Activated T-cell treated with anti-CD3 and anti-CD28 coated beads for 4 hours (primary cell): ENCODE measurements around the gene PTPRT.
"Not testable (repeated sequence)": the region's sequence is repeated elsewhere in the genome, so short reads cannot be mapped to it uniquely, and the experiment has no call there.

Source experiments
- DNase-seq: peaks from one replicate; pipeline ENCODE4 v3.0.0-alpha.2; 2020

PTPRT gene

DNA sequence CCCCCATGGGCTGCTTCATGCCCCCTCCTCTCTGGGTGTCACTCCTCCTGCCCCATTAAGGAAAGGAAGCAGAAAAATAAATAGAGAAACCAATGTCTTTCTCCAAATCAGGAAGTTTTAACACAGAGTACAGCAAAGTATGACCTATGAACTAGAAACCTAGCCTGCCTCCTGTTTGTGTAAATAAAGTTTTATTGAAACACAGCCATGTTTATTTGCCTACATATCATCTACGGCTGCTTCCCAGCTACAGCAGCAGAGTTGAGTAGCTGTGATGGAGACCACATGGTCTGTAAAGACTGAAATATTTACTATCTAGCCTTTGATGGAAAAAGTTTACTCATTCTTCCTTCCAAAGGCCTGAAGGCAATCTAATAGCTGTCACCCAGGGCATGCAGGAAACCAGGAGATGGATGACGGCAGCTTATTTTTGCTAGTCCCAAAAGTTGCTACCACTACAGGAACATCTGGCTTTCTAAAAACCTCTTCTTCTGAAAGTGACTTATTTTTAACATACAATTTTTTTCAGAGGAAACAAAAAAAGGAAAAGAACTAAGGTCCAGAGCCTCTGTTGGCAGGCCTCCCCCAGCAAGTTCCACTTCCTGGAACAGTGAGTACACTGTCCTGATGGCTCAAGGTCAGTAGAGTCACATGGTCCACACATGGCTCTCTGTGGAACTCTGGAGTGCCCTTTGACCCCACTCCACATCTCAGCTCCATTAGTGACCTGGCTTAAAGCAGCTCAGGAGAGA, 287.8 kb downstream of the PTPRT start:
- DNase-seq = no peak

DNA sequence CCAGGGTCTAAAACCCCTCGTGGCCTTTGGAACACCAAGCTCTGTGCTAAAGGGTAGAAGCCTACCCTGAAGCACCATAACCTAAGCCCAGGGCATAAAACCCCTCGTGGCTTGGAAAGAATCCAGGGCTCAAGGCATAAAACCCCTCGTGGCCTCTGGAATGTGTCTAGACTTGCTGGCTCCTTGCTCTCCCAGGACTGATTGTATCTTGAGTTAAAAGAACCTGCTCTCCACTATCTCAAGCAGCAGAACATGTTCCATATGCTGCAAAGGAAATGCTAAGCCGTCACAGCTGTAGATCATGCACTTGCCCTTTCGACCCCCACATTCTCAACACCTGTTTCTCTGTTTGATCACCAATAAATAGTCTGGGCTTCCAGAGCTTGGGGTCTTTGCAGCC, 288.9 kb downstream of the PTPRT start:
- DNase-seq = not testable (repeated sequence)

DNA sequence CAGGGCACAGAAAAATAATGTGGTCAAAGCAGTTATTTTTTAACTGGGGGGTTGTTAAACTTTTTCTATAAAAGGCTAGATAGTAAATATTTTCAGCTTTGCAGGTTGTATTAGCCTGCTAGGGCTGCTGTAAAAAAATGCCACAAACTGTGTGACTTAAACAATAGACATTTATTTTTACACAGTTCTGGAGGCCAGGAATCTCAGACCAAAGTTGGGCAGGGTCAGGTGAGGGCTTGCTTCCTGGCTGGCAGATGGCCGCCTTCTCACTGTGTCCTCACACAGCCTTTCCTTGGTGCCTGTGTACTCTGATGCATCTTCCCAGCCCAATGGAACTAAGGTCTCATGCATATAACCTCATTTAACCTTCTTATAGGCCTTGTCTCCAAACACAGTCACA, 294.7 kb downstream of the PTPRT start:
- no peak for DNase-seq

DNA sequence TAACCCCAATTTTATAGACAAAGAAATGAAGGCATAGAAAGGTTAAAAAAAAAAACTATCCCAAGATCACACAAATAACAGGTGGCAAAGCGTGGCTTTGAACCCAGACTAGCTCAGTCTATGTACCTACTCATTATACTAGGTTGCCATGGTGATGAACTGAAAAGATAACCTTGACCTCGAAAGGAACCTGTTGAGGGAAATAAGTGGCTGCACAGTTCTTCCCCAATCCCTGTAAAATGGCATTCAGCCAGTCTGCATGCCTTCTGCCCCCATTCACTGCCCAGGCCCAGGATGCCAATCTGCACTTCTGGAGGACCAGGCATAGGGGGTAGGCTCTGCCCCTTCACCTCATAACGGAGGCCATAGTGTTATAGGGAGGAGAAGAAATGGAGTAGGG, 295.2 kb downstream of the PTPRT start:
- DNase-seq = no peak

DNA sequence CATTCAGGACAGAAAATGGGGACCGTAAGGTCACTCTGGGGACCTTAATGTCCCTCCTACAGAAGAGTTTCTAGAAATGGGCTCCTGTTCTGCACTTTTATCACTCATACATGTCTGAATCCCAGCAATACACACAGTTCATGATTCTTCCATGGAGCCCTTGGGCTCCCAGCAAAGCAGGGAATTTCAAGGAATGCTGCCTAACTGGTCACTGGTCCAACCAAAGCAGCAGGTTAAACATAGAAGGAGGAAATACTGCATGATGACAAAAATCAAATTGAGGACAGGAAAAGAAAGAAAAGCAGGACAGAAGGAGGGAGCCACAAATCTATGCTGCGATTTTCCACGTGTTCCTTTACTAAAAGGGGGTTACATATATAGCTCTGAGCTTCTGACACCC, 300.2 kb downstream of the PTPRT start:
- no peak for DNase-seq

DNA sequence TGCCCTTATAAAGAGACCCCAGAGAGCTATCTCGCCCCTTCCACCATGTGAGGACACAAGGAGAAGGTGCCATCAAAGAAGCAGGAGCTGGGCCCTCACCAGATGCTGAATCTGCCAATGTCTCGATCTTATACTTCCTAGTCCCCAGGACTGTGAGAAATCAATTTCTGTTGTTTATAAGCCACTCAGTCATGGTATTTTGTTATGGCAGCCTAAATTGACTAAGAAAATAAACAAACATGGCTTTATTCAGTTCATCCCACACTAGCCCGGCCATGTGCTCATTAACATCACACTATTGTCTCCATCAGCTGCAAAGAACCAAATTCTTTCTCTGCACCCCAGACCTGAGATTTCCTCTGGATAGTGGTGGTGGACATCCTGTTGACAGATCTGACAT, 302.4 kb downstream of the PTPRT start:
- no peak for DNase-seq

DNA sequence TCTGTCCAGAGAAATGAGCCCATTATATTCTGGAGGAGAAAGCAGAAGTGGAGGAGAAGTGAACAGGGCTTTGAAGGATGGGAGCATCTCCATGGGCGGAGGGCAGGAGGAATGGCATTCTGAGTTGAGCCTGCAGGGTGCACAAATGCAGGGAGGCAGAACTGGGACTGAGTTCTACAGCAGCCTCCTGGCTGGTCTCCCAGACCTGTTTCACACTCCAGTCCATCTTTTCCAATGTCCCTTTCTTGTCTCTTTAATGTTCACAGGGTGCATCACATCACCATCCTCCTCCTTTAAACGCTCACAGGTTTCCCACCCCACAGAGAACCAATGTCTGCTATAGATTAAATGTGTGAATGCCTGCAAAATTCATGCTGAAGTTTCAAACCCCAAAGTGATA, 302.9 kb downstream of the PTPRT start:
- DNase-seq = no peak

DNA sequence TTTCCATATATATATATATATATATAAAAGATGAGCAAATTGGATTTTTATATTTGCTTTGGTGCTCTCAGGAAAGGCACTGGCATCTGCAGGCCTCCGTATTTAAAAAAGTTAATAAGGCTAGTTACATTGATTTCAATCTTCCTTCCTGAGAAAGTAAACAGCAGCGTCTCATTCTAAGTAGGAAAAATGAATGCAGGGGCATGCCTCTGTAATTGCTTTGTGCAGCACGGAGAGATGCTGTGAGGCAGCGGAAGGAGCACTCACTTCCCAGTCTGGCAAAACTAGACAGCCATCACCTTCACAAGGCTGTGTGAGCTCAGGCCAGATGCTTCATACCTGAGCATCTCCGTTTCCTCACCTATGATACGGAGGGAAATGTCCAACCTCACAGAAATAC, 303.7 kb downstream of the PTPRT start:
- DNase-seq = no peak

DNA sequence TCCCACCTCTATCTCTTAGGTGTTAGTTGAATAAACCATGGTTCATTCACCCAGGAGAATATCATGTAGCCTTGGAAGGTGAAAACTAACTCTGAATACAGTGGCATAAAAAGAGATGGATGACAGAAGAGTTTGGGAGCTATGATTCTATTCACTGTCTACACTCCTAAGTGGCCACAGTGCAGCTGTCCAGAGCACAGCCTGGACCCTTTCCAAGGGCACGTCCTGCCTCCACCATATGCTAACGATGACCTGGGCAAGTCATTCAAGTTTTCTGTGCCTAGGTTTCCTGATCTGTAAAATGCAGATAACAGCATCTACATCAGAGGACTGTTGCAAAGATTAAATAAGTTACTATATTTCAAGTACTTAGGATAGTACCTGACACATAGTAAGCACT, 314.1 kb downstream of the PTPRT start:
- DNase-seq = no peak

DNA sequence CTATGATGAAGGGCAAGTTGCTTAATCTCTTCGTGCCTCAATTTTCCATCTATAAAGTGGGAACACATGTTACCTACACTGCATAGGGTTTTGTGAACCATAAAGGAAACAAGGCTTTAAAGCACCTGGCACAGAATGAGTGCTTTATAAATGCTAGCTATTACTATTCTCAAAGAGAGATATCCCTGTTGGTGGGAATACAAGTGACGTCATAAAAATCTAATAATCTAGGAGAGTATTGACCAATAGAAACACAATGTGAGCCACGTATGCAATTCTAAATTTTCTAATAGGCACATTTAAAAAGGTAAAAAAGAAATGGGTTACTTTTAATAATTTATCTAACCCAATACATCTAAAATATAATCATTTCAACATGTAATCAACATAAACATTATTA, 316.4 kb downstream of the PTPRT start:
- no peak for DNase-seq

DNA sequence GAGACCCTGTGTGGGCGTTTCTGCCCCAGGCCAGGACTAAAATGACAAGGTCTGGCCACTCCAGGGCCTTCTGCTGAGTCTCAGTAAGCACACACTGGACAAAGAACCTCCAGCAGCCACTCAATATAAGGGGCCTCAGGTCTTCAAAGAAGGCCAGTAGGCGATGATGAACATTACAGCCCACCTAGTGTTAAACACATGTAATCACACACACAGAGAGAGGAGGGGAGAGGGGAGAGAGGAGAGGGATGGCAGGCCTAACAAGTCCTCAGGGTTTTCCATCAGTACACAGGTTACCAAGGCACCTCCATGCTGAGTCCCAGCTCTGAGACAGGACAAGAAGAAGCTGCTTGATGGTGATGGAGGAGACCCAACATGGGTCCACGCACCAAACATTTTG, 325.6 kb downstream of the PTPRT start:
- DNase-seq = no peak

DNA sequence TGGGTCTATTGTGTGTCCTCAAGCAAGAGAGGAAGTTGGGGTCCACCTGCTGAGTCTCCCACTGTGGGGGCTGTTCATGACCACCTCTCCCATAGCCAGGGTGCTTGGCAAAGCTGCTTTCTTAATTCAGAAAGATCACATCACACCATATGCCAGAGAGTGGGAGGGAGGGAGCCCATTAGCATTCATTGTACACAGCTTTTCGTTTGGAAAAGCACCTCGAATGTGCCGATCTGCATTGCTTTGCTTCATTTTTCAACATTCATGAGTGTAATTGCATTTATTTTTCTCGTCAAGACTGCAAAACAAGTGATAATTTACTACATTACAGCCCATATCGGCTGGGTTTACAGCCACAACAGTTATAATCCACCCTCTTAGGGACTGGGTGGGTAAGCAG, 327.3 kb downstream of the PTPRT start:
- no peak for DNase-seq

DNA sequence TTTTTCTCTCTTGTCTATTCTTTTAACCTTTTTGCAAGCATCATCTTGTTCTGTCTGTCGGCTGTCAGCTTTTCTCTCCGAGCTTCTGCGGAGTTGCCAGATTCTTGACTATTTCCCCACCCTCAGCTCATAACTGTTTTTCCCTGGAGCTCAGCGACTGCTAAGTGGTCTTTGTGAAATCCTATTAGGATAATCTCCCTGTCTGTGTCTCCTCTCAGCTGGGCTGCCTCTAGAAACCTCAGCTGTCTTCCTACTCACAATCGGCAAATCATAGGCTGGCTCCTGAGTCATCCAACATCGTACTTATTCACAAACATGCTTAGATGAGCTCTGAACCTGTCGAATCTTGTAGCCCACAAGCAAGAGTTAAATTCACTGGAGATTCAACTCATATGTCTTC, 332.3 kb downstream of the PTPRT start:
- no peak for DNase-seq

DNA sequence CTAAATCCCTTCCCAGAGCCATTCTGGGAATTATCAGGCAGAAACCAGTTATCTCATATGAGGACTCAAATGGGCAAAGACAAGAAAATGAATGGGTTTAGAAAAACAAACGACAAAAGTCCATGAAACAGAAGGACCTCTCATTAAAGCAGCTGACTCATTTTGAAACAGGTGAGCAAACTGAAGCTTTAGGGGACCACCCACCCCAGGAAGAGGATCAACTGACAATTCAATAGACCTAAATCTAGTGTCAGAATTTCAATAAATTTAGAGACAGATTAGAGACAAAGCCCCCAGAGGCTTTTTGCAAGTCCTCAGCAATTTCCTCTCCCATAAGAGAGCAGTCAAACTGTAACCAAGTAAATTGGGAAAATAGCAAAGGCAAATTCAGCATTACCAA, 333.8 kb downstream of the PTPRT start:
- DNase-seq = no peak

DNA sequence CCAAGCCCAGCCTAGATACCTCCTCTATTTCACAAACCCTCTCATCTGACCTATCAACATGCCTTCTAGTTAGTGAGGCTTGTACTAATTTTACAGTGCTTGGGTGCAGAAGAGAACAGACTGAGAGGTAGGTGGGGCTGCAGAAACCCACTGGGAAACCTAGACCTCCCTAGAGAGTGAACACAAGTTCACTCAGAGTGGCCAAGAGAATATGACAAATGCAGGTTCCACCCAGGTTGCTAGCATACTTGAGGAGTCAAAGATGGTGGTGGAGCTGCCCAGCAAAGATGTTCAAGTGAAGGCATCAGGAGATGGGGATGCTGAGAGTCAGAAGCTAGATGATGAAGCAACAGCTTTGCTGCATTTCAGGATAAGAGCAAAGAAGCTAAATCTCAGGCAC, 337.0 kb downstream of the PTPRT start:
- no peak for DNase-seq

DNA sequence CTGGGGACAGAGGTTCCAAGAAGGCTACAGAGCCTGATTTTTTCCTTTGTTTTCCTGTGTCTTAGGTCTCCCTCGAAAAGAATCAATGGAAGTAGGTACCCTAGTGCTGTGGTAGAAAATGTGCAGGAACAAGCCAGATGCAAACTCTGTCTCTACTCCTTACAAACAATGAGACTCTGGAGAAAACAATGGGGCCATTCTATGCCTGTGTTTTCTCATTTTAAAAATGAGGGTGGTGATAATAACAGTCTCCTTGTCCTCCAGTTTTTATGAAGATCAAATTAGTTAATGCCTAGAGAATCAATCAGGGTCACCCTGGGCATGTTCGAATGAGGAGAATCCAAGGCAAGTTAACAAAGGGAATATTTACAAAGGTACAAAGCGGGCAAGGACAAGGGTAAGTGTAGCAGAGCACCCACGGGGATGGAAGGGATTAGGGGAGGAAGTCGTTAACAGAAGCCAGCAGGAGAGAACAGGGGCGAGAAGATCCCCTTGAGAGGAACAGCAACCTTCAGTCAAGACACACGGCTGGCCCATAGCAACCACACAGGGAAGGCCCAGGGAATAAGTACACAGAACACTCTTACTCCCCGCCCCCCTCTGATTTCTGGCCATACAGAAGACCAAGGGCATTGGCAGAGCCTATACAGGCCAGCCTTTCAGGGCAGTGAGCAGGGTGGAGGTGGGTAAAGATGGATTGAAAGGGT, 342.8 kb downstream of the PTPRT start:
- no peak for DNase-seq

DNA sequence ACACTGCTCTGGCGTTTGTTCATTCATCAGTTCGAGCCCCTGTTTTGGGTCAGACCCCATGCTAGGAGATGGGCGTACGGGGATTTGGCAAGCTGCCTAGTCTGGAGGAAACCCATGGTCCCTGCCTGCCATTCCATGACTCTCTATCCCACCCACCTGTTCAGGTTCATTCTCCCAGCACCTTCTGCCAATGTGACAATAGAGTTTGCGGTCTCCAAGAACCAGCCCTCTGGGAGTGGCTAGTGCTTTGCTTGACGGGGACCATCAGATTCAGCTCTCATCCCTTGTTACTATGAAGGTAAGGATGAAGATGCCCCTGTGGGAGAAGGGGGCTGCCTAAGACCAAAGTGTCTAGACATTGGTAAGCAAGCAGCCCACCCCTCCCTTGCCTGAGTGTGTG, 345.0 kb downstream of the PTPRT start:
- DNase-seq = no peak

DNA sequence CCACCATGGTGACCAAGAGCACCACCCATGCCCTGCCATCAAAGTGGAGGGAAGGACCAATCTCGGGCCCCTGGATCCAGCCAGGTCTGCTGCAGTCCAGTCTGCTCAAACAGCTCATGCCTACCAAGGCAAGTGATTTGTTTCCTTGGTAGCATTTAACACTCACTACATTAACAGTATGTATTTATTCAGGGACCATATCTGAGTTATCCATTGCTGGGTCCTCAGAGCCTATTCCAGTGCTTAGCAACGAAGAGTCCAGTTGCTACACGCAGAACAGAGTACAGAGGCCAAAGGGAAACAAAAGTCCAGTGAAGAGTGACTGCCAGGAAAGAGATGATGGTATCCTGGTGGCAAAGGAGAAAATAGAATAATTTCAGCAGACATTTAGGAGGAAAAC, 352.2 kb downstream of the PTPRT start:
- no peak for DNase-seq

DNA sequence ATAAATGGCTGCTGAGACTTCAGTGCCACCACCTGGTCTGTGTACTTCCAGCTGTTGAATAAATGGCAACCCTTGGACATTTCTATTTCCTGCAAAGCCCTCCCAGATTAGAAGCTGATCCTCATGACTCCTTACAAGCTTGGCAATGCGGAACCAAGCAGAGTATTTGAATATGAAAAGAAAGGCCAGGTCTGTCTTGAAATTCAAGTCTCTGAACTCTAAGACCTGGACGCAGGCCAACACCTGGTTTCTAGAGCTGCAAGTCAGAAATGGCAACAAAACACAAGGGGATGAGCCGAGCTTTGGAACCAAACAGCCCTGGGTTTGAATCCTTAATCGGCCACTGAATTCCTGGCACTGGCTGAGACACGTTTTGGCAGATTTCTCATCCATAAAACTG, 353.4 kb downstream of the PTPRT start:
- DNase-seq = no peak

DNA sequence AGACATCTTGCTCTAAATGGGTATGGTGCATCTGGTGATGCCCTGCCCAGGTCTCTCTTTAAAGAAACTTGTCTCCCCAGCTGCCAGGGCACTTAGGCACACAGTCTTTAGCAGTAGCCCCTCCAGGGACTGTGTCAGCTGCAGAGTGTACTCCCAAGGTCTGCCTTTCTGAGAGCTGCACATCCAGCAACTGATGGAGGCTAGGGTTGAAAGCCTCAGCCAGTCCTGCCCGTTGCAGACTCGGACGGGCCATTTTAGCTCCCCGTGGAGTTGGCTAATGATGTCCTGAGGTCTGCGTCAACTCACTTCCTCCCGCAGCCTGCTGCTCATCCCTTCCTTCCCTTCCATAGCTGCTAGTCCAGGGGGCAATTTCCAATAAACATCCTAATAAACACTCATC, 381.8 kb downstream of the PTPRT start:
- DNase-seq = no peak

DNA sequence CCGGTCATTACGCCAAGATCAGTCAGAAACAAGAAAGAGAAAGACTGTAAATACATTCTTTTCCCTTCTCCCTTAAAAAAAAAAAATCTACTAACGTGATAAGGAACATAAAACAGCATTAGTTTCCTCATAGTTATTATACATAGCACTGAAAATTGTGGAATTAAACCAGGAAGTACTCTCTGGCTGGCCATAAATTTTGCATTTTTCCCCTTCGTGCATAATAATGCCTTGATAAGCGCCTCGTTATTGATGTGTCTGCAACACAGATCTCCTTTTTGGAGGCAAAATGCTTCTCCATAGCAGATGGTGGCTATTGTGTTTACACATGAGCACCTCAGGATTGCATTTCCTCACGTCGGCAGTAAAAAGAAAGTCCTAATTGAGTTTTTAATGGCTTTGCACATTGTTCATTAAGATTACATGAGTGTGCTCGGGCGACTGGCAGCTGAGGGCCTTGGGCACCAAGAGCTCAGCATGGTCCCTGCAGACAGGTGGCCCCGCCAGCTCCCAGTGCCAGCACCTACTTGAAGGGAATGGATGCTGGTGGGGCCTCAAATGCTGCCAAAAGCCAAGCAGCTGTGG, 394.5 kb downstream of the PTPRT start:
- no peak for DNase-seq

DNA sequence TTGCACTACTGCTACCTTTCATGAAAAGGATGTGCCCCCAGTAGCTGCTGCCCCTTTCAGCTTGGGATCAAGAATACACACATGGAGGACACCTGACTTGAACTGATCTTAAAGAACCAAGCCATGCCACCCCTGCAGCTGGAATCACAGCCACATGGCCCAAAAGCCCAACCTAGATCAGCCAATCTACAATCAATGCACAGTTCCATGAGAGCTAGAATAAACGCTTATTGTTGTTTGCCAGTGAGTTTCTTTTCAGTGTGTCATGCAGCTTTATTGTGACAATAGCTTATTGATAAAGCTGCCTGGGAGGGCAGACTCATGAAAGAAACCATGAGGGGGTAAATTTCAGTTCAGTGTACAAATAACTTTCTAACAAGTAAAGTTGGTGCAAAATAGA, 397.7 kb downstream of the PTPRT start:
- no peak for DNase-seq

DNA sequence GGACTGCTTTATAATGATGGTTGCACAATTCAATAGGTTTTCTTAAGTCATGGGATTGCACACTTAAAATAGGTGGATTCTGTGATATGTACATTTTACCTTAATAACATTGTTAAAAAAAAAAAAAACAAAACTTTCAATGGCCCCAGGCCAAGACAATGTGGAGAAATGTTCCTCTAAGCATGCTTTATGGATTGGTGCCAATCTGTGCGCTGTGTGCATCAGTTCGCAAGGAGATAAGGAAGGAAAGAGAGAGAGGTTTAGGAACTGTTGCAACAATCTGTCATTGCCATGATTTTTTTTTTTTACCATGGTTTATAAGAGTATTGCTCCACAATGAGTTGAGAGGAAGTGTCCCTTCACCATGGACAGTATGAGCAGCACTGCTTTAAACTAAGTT, 399.6 kb downstream of the PTPRT start:
- no peak for DNase-seq

DNA sequence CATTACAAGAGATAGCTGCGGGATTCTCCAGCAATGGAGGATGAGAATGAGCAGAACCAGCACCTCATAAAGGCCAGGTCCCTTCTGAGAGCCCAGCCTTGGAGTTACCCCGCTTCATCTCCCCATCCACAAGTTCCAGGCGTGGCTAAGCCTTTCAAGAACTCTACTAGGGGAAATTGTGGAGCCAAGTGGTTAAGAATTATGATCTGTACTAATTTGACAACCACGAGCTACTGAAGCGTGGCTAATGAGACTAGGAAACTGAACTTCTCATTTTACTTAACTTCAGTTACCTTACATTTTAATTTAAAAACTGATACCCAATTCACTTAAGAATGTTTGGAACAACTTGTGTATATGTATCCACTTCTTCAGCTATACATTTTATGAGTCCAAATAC, 401.0 kb downstream of the PTPRT start:
- no peak for DNase-seq

DNA sequence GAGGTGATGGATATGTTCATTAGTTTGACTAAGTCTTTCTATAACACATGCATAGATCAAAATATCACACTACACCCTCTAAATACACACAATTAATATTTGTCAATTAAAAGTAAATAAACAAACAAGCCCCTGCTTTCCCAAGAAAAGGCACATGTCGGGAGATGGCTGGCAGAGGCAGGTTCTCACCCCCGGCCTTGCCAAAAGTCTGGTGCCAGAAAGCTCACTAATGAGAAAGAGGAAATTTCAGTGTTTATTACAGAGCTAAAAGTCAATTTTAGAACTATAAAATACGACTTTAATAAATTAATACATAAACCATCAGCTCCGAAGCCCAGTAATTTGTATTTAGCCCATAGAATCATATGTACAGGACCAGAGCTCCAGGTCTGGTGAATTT, 404.7 kb downstream of the PTPRT start:
- DNase-seq = no peak
